ENCODE data around the gene RBMS1. TPM values are rescaled to one million over a fixed set of nuclear protein-coding genes. Genes with fewer than 3 reads are reported as not detected.

Gene RBMS1
- total and polyA plus RNA-seq, 2 donors (not counting 1 experiment from before 2014, with no cell fraction given), result 18.0 to 36.7 TPM

DNA sequence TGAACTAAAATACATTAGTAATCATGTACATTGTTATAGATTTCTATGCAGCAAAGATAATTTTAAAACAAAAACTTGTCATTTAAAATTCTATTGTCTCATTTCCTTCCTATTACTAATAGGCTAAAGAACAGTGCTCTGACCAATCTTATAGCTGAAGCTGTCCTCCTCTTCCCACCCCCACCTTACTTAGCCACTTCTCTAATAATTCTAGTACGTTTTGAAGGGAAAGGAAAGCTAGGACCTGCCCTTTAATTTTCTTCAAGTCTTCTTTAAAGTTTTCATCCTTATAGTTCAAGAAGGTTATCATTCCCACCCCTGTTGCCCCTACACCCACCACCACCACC is 121.6 kb downstream of the RBMS1 start:
- ChIA-PET CTCF (interaction anchor here (0.8 kb wide), 1 partner anchor 10 kb away, joined by 4 read pairs; no protein-coding TSS in a partner anchor), POLR2A (no interaction called here)
- Mint-ChIP-seq H3K4me3 (no peak overlapping the region), H3K4me1 (peaks cover 69% of the 10 kb centered on the region), H3K27me3 (no peaks in the 10 kb centered on the region), H3K27ac (no peak overlapping the region), H3K9me3 (ENCODE audit: insufficient read depth) (no peaks in the 10 kb centered on the region)
- intact Hi-C loops (cut with micrococcal nuclease), result no loop called here
- TF ChIP-seq EZH2 (IDR thresholded peaks at IDR 0.05; ENCODE audit: borderline replicate concordance, insufficient read depth, low read depth, low read length, poor library complexity, severe bottlenecking), result no peak
- no peak overlapping the region for H3K9ac ChIP-seq (ENCODE audit: low read length)
- H3K4me1 ChIP-seq (ENCODE audit: control insufficient read depth in 2 of 2, insufficient read depth in 2 of 2, low read length in 2 of 2), result peaks cover 50 to 55% of the 10 kb centered on the region in 2 donors
- H3K27me3 ChIP-seq (replicated peaks in 1 of 4; ENCODE audit: control extremely low read depth in 1 of 4, control insufficient read depth in 3 of 4, insufficient read depth in 4 of 4, low read length in 3 of 4), result no peaks in the 10 kb centered on the region
- DNase-seq (no peak), ATAC-seq (ENCODE audit: low read depth) (no peak)
- H3K4me3 ChIP-seq (ENCODE audit: control extremely low read depth in 1 of 5, extremely low read depth in 1 of 5, insufficient read depth in 1 of 5, low read depth in 2 of 5, low read length in 4 of 5), result no peak overlapping the region
- H3K27ac ChIP-seq (ENCODE audit: low read length in 2 of 2), result no peak overlapping the region
- no peak overlapping the region for H3K4me2 ChIP-seq (replicated peaks; ENCODE audit: low read depth, low read length, poor library complexity, severe bottlenecking)
- no peak overlapping the region for H2AFZ ChIP-seq (ENCODE audit: insufficient read depth, low read depth, low read length, poor library complexity, severe bottlenecking)
- peaks cover 78% of the 10 kb centered on the region for H3K79me2 ChIP-seq (ENCODE audit: control insufficient read depth, insufficient read depth, low read length)
- H3K9me3 ChIP-seq (ENCODE audit: control extremely low read depth in 1 of 3, control insufficient read depth in 2 of 3, insufficient read depth in 1 of 3, low read length in 2 of 3), result no peaks in the 10 kb centered on the region
- peaks cover 41% of the 10 kb centered on the region for H4K20me1 ChIP-seq (ENCODE audit: control insufficient read depth, insufficient read depth, low read length, poor library complexity, severe bottlenecking)
- H3K36me3 ChIP-seq (replicated peaks in 1 of 2; ENCODE audit: control extremely low read depth in 1 of 2, control insufficient read depth in 1 of 2, extremely low read depth in 1 of 2, insufficient read depth in 2 of 2, low read length in 1 of 2), result no peaks in the 10 kb centered on the region
- no CpG with 5 or more reads among the region's 1 CpG for WGBS (ENCODE audit: insufficient coverage)

DNA sequence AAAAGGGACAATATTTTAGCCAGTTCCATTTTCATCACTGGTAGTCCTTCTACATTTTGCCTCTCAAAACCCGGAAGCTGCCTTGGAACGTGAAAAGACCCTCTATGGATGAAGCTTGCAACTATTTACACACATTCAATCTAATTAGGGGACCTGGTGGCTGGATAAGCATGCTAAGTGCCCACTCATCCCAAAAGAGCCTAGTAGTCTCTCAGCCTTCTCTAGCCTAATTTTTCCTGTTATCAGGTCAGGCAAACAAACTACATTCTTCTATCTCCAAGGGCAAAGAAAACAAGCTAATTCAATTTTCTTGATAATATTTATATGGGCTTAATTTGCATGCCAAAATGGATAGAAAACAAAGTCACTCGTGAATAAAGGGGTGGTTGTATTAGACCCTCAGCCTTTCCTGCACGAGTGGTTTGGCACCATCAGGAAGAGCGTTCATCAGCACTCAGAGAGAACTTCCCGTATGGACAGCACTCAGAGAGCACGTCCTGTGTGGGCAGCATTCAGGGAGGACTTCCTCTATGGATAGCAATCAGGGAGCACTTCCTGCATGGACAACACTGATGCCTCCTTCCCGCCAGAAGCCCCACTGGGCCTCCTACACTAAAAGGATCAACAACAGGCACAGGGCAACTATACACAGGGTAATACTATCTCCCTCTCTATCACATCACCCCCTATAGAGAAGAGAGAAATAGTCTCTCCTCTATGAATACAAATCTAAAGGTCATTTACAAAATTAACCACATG is 122.2 kb downstream of the RBMS1 start:
- 76% methylated on average over 5 of the region's 8 CpGs for WGBS (ENCODE audit: insufficient coverage)
- ChIA-PET POLR2A (no interaction called here), CTCF (interaction anchor here (0.8 to 1.2 kb wide), 2 partner anchors 19 to 32 kb away, joined by 3 read pairs; no protein-coding TSS in a partner anchor)
- no peak overlapping the region for H3K9ac ChIP-seq (ENCODE audit: low read length)
- no peak overlapping the region for H2AFZ ChIP-seq (ENCODE audit: insufficient read depth, low read depth, low read length, poor library complexity, severe bottlenecking)
- Mint-ChIP-seq H3K9me3 (ENCODE audit: insufficient read depth) (no peaks in the 10 kb centered on the region), H3K4me1 (peaks cover 66% of the 10 kb centered on the region), H3K27me3 (no peaks in the 10 kb centered on the region), H3K27ac (no peak overlapping the region), H3K4me3 (no peak overlapping the region)
- peaks cover 45 to 51% of the 10 kb centered on the region in 2 donors for H3K4me1 ChIP-seq (ENCODE audit: control insufficient read depth in 2 of 2, insufficient read depth in 2 of 2, low read length in 2 of 2)
- no peak overlapping the region for H3K27ac ChIP-seq (ENCODE audit: low read length in 2 of 2)
- H3K36me3 ChIP-seq (replicated peaks in 1 of 2; ENCODE audit: control extremely low read depth in 1 of 2, control insufficient read depth in 1 of 2, extremely low read depth in 1 of 2, insufficient read depth in 2 of 2, low read length in 1 of 2), result peaks cover 0 to 3% of the 10 kb centered on the region in 2 experiments
- ATAC-seq (ENCODE audit: low read depth) (no peak), DNase-seq (no peak)
- TF ChIP-seq, protein P1, sequence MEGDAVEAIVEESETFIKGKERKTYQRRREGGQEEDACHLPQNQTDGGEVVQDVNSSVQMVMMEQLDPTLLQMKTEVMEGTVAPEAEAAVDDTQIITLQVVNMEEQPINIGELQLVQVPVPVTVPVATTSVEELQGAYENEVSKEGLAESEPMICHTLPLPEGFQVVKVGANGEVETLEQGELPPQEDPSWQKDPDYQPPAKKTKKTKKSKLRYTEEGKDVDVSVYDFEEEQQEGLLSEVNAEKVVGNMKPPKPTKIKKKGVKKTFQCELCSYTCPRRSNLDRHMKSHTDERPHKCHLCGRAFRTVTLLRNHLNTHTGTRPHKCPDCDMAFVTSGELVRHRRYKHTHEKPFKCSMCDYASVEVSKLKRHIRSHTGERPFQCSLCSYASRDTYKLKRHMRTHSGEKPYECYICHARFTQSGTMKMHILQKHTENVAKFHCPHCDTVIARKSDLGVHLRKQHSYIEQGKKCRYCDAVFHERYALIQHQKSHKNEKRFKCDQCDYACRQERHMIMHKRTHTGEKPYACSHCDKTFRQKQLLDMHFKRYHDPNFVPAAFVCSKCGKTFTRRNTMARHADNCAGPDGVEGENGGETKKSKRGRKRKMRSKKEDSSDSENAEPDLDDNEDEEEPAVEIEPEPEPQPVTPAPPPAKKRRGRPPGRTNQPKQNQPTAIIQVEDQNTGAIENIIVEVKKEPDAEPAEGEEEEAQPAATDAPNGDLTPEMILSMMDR (IDR thresholded peaks at IDR 0.05), result no peak
- TF ChIP-seq EZH2 (IDR thresholded peaks at IDR 0.05; ENCODE audit: borderline replicate concordance, insufficient read depth, low read depth, low read length, poor library complexity, severe bottlenecking), result no peak
- H3K9me3 ChIP-seq (ENCODE audit: control extremely low read depth in 1 of 3, control insufficient read depth in 2 of 3, insufficient read depth in 1 of 3, low read length in 2 of 3), result no peaks in the 10 kb centered on the region
- peaks cover 39% of the 10 kb centered on the region for H4K20me1 ChIP-seq (ENCODE audit: control insufficient read depth, insufficient read depth, low read length, poor library complexity, severe bottlenecking)
- no peak overlapping the region for H3K4me2 ChIP-seq (replicated peaks; ENCODE audit: low read depth, low read length, poor library complexity, severe bottlenecking)
- H3K79me2 ChIP-seq (ENCODE audit: control insufficient read depth, insufficient read depth, low read length), result peaks cover 75% of the 10 kb centered on the region
- no peaks in the 10 kb centered on the region for H3K27me3 ChIP-seq (replicated peaks in 1 of 4; ENCODE audit: control extremely low read depth in 1 of 4, control insufficient read depth in 3 of 4, insufficient read depth in 4 of 4, low read length in 3 of 4)
- no peak overlapping the region for H3K4me3 ChIP-seq (ENCODE audit: control extremely low read depth in 1 of 5, extremely low read depth in 1 of 5, insufficient read depth in 1 of 5, low read depth in 2 of 5, low read length in 4 of 5)
- intact Hi-C loops (cut with micrococcal nuclease), result no loop called here
